Activated CD8-positive, alpha-beta T cell treated with anti-CD3 and anti-CD28 coated beads for 36 hours (primary cell): Measurements from ENCODE around the gene PCCA. TPM values are rescaled to one million over a fixed set of nuclear protein-coding genes. Genes with fewer than 3 reads are reported as not detected.
A peak's percentile ranks its signal among the peaks of the same experiment; 100 is the strongest.

Experiments
- ATAC-seq: fragments of 200-7000 bp; cut with Tn5 transposase; one replicate; pipeline ENCODE4 v1.10.0; 2021; ENCODE audit warnings: mild to moderate bottlenecking, moderate library complexity
- CTCF ChIA-PET: fragments of 350-600 bp; sonication (Branson Sonifier 250); formaldehyde crosslinking; loops from one replicate; lab custom pipeline; 2021; ENCODE audit warnings: antibody characterized with exemption; lab: Charles Lee
- POLR2A ChIA-PET: fragments of 350-600 bp; sonication (Branson Sonifier 250); formaldehyde crosslinking; loops from one replicate; lab custom pipeline; 2021; ENCODE audit warnings: antibody characterized with exemption; lab: Charles Lee
- DNase-seq: peaks from one replicate; pipeline ENCODE4 v3.0.0-alpha.2; 2020
- H3K27ac Mint-ChIP-seq: one replicate; pipeline ENCODE4 v1.8.0; 2021; ENCODE audit warnings: mild to moderate bottlenecking, mixed read lengths
- H3K27me3 Mint-ChIP-seq: one replicate; pipeline ENCODE4 v1.8.0; 2021; ENCODE audit warnings: mixed read lengths
- H3K36me3 Mint-ChIP-seq: one replicate; pipeline ENCODE4 v1.8.0; 2021; ENCODE audit warnings: low read depth, mixed read lengths
- H3K4me1 Mint-ChIP-seq: one replicate; pipeline ENCODE4 v1.8.0; 2021; ENCODE audit warnings: low read depth, mixed read lengths
- H3K4me3 Mint-ChIP-seq: one replicate; pipeline ENCODE4 v1.8.0; 2021; ENCODE audit warnings: mild to moderate bottlenecking, moderate library complexity, mixed read lengths
- H3K9me3 Mint-ChIP-seq: one replicate; pipeline ENCODE4 v1.8.0; 2021; ENCODE audit warnings: mixed read lengths
- intact Hi-C: fragments of 100-400 bp; cut with micrococcal nuclease; formaldehyde crosslinking; loops from one replicate; pipeline ENCODE4 v1.10.0; 2022
- total RNA-seq, 2 experiments: library from RNA; stranded (reverse); gene quantifications; one replicate each; pipeline ENCODE4 v1.2.3, GENCODE V29; 2021
- TF ChIP-seq, protein P1 (sequence below): fragments of 200-600 bp; IDR thresholded peaks from one replicate; pipeline ENCODE4 v1.8.0; 2022; ENCODE audit warnings: antibody characterized with exemption, mild to moderate bottlenecking

PCCA gene, protein sequence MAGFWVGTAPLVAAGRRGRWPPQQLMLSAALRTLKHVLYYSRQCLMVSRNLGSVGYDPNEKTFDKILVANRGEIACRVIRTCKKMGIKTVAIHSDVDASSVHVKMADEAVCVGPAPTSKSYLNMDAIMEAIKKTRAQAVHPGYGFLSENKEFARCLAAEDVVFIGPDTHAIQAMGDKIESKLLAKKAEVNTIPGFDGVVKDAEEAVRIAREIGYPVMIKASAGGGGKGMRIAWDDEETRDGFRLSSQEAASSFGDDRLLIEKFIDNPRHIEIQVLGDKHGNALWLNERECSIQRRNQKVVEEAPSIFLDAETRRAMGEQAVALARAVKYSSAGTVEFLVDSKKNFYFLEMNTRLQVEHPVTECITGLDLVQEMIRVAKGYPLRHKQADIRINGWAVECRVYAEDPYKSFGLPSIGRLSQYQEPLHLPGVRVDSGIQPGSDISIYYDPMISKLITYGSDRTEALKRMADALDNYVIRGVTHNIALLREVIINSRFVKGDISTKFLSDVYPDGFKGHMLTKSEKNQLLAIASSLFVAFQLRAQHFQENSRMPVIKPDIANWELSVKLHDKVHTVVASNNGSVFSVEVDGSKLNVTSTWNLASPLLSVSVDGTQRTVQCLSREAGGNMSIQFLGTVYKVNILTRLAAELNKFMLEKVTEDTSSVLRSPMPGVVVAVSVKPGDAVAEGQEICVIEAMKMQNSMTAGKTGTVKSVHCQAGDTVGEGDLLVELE
- total RNA-seq = 1 to 10 TPM; 8.4 to 9.2 TPM

DNA sequence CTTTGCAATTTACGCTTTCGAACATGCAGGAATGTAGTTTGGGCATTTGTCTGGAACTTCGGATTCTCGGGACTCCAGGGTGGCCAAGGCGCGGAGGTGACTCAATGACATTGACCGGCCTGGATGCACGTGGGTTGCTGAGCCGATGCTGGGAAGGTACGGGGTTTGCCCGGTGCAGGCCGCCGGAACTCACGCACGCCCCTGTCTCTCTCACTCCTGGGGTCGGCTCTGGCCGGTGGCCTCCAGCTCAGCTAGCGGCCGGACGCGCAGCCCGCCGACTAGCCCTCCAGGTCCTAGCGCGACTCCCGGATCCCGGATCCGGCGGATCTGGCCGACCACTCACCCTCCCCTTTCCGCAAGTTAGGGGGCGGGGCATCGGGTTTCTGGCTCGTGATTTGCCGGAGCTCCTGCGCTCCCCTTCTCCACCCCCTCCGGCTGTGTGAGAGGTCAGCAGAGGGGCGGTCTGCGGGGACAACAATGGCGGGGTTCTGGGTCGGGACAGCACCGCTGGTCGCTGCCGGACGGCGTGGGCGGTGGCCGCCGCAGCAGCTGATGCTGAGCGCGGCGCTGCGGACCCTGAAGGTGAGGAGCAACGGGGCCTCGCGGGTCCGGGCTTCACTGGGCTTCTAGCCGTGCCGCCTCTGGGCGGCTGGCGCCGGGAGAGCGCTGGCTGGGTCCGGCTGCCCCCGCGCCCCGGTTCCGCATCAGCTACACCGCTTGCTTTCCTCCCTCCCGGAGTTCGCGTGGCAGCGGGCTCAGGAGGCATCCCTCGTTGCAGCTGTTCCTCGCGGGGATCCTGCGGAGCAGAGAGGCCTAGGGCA lies at the start of gene PCCA:
Gene PCCA, plus strand, starts transcription at position 450 of the 821 bp plus-strand sequence. Its CDS starts 28 bp downstream, at position 478.
- Mint-ChIP-seq H3K4me3 (peak within 1 kb of the TSS; percentile 86), H3K9me3 (no peaks in the 10 kb centered on the region), H3K4me1 (peaks cover 17% of the 10 kb centered on the region), H3K27me3 (no peaks in the 10 kb centered on the region), H3K36me3 (peaks cover 2% of the 10 kb centered on the region), H3K27ac (peak within 1 kb of the TSS; percentile 86)
- POLR2A ChIA-PET = no interaction called here
- TF ChIP-seq, protein P1, sequence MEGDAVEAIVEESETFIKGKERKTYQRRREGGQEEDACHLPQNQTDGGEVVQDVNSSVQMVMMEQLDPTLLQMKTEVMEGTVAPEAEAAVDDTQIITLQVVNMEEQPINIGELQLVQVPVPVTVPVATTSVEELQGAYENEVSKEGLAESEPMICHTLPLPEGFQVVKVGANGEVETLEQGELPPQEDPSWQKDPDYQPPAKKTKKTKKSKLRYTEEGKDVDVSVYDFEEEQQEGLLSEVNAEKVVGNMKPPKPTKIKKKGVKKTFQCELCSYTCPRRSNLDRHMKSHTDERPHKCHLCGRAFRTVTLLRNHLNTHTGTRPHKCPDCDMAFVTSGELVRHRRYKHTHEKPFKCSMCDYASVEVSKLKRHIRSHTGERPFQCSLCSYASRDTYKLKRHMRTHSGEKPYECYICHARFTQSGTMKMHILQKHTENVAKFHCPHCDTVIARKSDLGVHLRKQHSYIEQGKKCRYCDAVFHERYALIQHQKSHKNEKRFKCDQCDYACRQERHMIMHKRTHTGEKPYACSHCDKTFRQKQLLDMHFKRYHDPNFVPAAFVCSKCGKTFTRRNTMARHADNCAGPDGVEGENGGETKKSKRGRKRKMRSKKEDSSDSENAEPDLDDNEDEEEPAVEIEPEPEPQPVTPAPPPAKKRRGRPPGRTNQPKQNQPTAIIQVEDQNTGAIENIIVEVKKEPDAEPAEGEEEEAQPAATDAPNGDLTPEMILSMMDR = no peak
- ATAC-seq (peak; percentile 91), DNase-seq (peak; percentile 88)
- intact Hi-C loops = no loop called here
- CTCF ChIA-PET = interaction anchor here (1.7 to 3.5 kb wide), 3 partner anchors 137 to 433 kb away, joined by 5 to 15 read pairs (median 5); no protein-coding TSS in a partner anchor

DNA sequence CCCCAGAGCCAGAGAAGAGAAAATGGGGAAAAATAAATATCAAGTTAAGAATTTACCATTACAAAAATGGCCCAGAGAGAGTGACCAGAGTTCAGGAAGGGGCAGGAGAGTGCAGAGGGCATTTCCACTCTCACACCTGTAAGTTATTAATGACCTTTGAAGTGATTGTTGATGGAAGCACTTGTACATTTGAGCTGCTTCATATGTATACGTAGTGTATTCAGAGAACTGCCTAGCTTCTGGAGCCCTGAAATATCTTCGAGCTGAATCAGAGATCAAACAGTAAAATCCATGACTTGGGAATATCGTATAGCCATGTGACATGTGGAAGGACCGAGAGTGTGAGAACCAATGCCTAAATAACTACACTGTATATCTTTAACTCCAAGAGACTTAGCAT lies 49.2 kb upstream of the PCCA start:
- no peaks in the 10 kb centered on the region for H3K36me3 Mint-ChIP-seq
- intact Hi-C loops = no loop called here
- H3K27ac Mint-ChIP-seq = no peak overlapping the region
- no peak for ATAC-seq
- no peak overlapping the region for H3K4me3 Mint-ChIP-seq
- POLR2A ChIA-PET = interaction anchor here (1.1 kb wide), 1 partner anchor 87 kb away, joined by 4 read pairs; no protein-coding TSS in a partner anchor
- no peaks in the 10 kb centered on the region for H3K4me1 Mint-ChIP-seq
- H3K27me3 Mint-ChIP-seq = peaks cover 4% of the 10 kb centered on the region
- CTCF ChIA-PET = interaction anchor here (0.9 kb wide), 1 partner anchor 475 kb away, joined by 3 read pairs; no protein-coding TSS in a partner anchor
- no peaks in the 10 kb centered on the region for H3K9me3 Mint-ChIP-seq
- TF ChIP-seq, protein P1 = no peak
- no peak for DNase-seq

DNA sequence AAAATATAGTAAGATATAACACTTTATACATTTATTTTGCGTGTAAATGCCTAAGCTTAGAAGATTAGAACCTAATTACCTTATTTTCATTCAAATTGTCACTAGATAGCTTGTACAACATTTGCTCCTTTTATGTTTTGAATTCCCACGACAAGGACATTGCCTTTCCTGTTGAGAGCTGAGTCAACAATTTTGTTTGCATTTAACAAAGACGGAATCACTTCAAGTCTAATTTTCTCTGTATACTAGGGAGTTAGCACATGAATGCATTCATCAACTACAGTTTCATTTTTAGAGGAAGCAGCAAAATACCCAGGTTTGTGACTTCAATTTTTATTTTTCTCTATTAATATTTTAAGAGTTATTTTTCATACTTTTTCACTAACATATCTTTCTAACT lies 48.7 kb upstream of the PCCA start:
- Mint-ChIP-seq H3K4me1 (no peaks in the 10 kb centered on the region), H3K9me3 (no peaks in the 10 kb centered on the region), H3K36me3 (no peaks in the 10 kb centered on the region), H3K4me3 (no peak overlapping the region), H3K27me3 (peaks cover 4% of the 10 kb centered on the region), H3K27ac (no peak overlapping the region)
- ATAC-seq = no peak
- CTCF ChIA-PET = interaction anchor here (0.9 kb wide), 1 partner anchor 475 kb away, joined by 3 read pairs; no protein-coding TSS in a partner anchor
- DNase-seq = no peak
- POLR2A ChIA-PET = no interaction called here
- TF ChIP-seq, protein P1 = no peak
- intact Hi-C loops = no loop called here

DNA sequence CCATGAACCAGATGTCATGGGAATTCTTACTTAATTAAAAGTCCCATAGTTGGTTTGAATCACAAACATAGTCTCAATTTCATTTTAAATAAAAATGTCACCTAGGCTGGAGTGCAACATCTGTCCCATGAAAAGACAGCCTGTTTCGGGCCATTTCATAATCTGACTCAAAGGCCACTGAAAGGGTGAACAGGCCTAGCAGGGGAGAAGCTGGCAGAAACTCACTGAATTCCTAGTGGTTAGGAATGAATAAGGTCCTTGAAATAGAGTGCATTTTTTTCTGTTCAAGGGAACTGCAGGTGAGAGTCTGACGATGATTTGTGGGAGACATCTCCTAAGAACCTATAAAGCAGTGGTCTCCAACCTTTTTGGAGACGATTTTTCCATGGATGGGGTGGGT lies 44.0 kb upstream of the PCCA start:
- no peaks in the 10 kb centered on the region for H3K36me3 Mint-ChIP-seq
- no peak overlapping the region for H3K27ac Mint-ChIP-seq
- intact Hi-C loops = no loop called here
- H3K4me3 Mint-ChIP-seq = no peak overlapping the region
- no peaks in the 10 kb centered on the region for H3K4me1 Mint-ChIP-seq
- no peak for ATAC-seq
- no peaks in the 10 kb centered on the region for H3K9me3 Mint-ChIP-seq
- H3K27me3 Mint-ChIP-seq = peaks cover 4% of the 10 kb centered on the region
- ChIA-PET CTCF (no interaction called here), POLR2A (no interaction called here)
- DNase-seq = no peak
- TF ChIP-seq, protein P1 = no peak
